Measurements from ENCODE around the gene SPOUT1.
"Not testable (repeated sequence)": the region's sequence is repeated elsewhere in the genome, so short reads cannot be mapped to it uniquely, and the experiment has no call there.

The SPOUT1 gene

DNA sequence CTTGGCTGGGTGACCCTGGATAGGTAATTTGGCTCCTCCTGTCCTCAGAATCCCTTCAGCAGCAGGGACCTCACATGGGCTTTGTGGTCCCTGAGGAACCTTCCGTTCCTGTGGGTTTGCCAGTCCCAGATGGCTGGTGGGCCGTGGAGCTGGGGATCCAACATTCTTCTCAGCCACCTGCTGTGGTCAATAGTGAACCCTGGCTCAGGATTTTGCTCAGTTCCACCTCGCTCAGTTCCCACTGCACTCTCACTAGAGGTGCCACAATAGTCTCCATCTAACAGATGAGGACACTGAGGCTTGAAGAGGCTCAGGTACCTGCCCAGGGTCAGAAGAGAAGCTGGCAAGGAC is 17.1 kb upstream of the SPOUT1 start:
- DNase-seq, result no peak
- H3K4me3 ChIP-seq (ENCODE audit: low read depth, low read length), result no peak overlapping the region
- no peak overlapping the region for H3K27ac ChIP-seq
- in situ Hi-C loops (cut with HindIII; ENCODE audit: low pct_ligation_motif_present, low sequenced_read_pairs), result no loop called here
- TF ChIP-seq, protein P1, sequence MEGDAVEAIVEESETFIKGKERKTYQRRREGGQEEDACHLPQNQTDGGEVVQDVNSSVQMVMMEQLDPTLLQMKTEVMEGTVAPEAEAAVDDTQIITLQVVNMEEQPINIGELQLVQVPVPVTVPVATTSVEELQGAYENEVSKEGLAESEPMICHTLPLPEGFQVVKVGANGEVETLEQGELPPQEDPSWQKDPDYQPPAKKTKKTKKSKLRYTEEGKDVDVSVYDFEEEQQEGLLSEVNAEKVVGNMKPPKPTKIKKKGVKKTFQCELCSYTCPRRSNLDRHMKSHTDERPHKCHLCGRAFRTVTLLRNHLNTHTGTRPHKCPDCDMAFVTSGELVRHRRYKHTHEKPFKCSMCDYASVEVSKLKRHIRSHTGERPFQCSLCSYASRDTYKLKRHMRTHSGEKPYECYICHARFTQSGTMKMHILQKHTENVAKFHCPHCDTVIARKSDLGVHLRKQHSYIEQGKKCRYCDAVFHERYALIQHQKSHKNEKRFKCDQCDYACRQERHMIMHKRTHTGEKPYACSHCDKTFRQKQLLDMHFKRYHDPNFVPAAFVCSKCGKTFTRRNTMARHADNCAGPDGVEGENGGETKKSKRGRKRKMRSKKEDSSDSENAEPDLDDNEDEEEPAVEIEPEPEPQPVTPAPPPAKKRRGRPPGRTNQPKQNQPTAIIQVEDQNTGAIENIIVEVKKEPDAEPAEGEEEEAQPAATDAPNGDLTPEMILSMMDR (IDR thresholded peaks at IDR 0.05; ENCODE audit: low read depth, low read length, missing control alignments), result no peak
- H3K27me3 ChIP-seq (replicated peaks), result no peaks in the 10 kb centered on the region
- H3K36me3 ChIP-seq (replicated peaks), result no peaks in the 10 kb centered on the region

DNA sequence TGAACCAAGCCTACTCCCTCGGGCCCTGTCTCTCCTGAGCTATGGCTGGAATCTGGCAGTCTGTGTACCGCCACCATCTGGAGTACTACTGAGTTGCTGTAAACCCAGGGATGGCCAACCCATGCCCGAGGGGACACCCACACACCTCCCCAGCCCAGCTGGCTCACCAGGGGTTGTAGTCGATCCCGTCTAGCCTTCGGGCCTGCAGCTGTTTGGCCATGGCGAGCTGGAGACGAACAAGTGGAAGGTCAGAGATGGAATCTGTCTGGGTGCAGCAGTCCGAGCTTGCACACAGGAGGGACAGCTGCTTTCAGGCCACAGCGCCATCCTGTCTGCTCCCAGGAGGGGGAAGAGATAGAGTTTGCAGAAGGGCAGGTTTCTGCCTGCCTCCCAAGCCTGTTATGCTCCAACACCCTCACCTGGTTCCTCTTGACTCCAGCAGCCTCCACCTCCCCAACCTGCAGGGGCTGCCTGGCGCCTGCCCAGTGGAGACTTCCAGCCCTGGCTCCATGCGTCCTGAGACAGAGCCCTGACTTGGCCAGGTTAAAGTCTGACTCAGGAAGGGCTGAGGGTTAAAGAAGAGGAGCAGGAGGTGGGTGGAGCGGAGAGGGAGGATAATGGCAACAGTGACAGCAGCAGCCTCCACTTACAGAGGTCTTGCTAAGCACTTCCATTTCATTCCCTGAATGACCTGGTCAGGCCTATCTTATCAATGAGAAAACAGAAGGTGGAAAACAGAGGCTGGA is 15.8 kb upstream of the SPOUT1 start:
- Histone ChIP-seq H3K36me3 (replicated peaks) (no peaks in the 10 kb centered on the region), H3K27ac (no peak overlapping the region), H3K4me3 (ENCODE audit: low read depth, low read length) (no peak overlapping the region), H3K27me3 (replicated peaks) (no peaks in the 10 kb centered on the region)
- in situ Hi-C loops (cut with HindIII; ENCODE audit: low pct_ligation_motif_present, low sequenced_read_pairs), result no loop called here
- DNase-seq, result no peak
- TF ChIP-seq, protein P1 (IDR thresholded peaks at IDR 0.05; ENCODE audit: low read depth, low read length, missing control alignments), result peak; percentile 34

DNA sequence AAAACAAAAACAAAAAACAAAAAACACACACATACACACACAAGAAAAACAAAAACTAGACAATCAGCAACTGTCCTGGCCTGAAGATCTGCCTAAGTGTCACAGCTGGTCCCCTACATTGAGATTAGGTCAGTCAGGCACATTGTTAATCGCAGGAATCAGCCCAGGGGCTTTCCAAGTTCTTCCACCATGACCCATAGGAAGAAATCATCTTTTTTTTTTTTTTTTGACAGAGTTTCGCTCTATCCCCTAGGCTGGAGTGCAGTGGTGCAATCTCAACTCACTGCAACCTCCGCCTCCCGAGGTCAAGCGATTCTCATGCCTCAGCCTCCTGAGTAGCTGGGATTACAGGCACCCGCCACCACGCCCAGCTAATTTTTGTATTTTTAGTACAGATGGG is 13.6 kb upstream of the SPOUT1 start:
- in situ Hi-C loops (cut with HindIII; ENCODE audit: low pct_ligation_motif_present, low sequenced_read_pairs); DNase-seq; H3K4me3 ChIP-seq (ENCODE audit: low read depth, low read length); H3K27me3 ChIP-seq (replicated peaks); H3K36me3 ChIP-seq (replicated peaks); H3K27ac ChIP-seq: not testable (repeated sequence)

DNA sequence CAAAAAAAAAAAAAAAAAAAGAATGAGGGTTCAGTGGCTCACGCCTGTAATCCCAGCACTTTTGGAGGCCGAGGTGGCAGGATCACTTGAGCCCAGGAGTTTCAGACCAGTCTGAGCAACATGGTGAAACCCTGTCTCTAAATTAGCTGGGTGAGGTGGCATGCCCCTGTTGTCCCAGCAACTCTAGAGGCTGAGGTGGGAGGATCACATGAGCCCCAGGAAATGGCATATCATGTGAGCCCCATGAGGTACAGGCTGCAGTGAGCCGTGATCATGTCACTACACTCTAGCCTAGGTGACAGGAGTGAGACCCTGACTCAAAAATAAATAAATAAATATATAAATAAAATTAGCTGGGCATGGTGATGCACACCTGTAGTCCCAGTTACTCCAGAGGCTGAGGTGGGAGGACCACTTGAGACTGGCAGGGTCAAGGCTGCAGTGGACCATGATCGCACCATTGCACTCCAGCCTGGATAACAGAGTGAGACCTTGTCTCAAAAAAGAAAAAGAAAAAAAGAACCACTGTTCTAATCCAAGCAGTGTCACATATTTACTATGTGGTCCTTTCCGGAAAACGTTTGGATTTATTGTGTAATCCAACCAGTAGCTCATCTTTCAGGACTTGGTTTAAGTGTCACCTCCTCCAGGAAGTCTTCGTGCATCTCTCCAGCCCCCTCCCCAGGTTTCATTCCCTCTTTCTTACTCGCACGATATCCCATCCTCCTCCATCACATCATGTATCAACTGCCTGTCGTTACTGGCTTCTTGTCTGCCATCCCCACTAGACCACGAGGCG is 12.3 kb upstream of the SPOUT1 start:
- Histone ChIP-seq H3K4me3 (ENCODE audit: low read depth, low read length) (no peak overlapping the region), H3K27me3 (replicated peaks) (no peaks in the 10 kb centered on the region), H3K36me3 (replicated peaks) (no peaks in the 10 kb centered on the region), H3K27ac (no peak overlapping the region)
- no peak for DNase-seq
- in situ Hi-C loops (cut with HindIII; ENCODE audit: low pct_ligation_motif_present, low sequenced_read_pairs), result no loop called here
- TF ChIP-seq, protein P1 (IDR thresholded peaks at IDR 0.05; ENCODE audit: low read depth, low read length, missing control alignments), result no peak

- Histone ChIP-seq H3K27ac (no peak overlapping the region), H3K4me3 (ENCODE audit: low read depth, low read length) (no peak overlapping the region), H3K27me3 (replicated peaks) (no peaks in the 10 kb centered on the region), H3K36me3 (replicated peaks) (no peaks in the 10 kb centered on the region)
- no peak for DNase-seq
- TF ChIP-seq, protein P1 (IDR thresholded peaks at IDR 0.05; ENCODE audit: low read depth, low read length, missing control alignments), result no peak
- in situ Hi-C loops (cut with HindIII; ENCODE audit: low pct_ligation_motif_present, low sequenced_read_pairs), result no loop called here
Measured at GRCh38 chr9:128840524-128840923, 10.9 kb upstream of the SPOUT1 start.

DNA sequence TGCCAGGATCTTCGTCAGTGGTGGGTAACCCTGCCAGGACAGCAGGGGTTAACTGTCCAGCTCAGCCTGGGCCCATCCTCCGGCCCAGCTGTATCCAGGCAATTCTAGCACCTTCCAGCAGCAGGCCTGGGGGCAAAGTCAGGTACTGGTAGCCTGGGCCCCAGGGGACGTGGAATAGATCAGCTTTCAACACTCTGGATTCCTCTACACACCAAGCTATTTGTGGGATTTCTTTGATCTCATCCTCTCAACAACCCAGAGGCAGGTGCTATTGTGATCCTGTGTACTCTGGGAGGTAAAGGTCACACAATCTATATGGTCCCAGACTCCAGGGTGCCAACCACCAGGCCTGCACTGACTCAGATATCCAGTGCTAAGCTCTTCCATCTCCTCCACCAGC is 8.7 kb upstream of the SPOUT1 start:
- H3K27me3 ChIP-seq (replicated peaks), result no peaks in the 10 kb centered on the region
- H3K36me3 ChIP-seq (replicated peaks), result no peaks in the 10 kb centered on the region
- no peak overlapping the region for H3K27ac ChIP-seq
- TF ChIP-seq, protein P1 (IDR thresholded peaks at IDR 0.05; ENCODE audit: low read depth, low read length, missing control alignments), result no peak
- in situ Hi-C loops (cut with HindIII; ENCODE audit: low pct_ligation_motif_present, low sequenced_read_pairs), result no loop called here
- DNase-seq, result no peak
- H3K4me3 ChIP-seq (ENCODE audit: low read depth, low read length), result no peak overlapping the region

All from brain microvascular endothelial cell (primary cell).